HCT116 (cell line): ENCODE measurements around the gene DENND10. TPM values are rescaled to one million over a fixed set of nuclear protein-coding genes. Genes with fewer than 3 reads are reported as not detected.

Source experiments
- ATAC-seq: fragments of 200-7000 bp; cut with Tn5 transposase; 2 replicates; pipeline ENCODE4 v1.9.1; 2020; ENCODE audit warnings: mild to moderate bottlenecking, moderate library complexity
- BruUV-seq: library from RNA; stranded (reverse); fragments of 400-500 nt; replicated peaks from 2 replicates; lab custom pipeline; 2021; lab: Mats Ljungman, UMichigan
- CTCF ChIA-PET: fragments of 300-600 bp; sonication (Branson Sonifier 250); formaldehyde crosslinking; loops from one replicate; lab custom pipeline; 2021; ENCODE audit warnings: antibody characterized with exemption; lab: Charles Lee
- POLR2A ChIA-PET: fragments of 300-600, 350-600 bp; sonication (Branson Sonifier 250); formaldehyde crosslinking; loops from one replicate; lab custom pipeline; 2021; ENCODE audit warnings: antibody characterized with exemption; lab: Charles Lee
- RAD21 ChIA-PET, 2 experiments: fragments of 300-600 bp; sonication (Branson Sonifier 250); formaldehyde crosslinking; loops; one replicate each; lab custom pipeline; 2023; ENCODE audit warnings: low total read pairs in 2 of 2; ENCODE audit not compliant: uncharacterized antibody in 2 of 2, unreplicated experiment in 2 of 2, low non-redundant PET in 1 of 2; lab: Charles Lee
- DNase-seq: peaks from one replicate; pipeline ENCODE4 v3.0.0-alpha.2; 2010; ENCODE audit warnings: low read depth, low spot score
- H2AFZ ChIP-seq: fragments of 200-600 bp; shearing (Covaris generic), sonication (generic); 2 replicates; pipeline ENCODE4 v1.6.1; 2017; ENCODE audit warnings: low read depth, mixed run types, mixed read lengths, antibody characterized with exemption, low read length; ENCODE audit not compliant: poor library complexity, severe bottlenecking
- H3K27ac ChIP-seq: 2 replicates; pipeline ENCODE4 v1.5.1; 2012; ENCODE audit warnings: low read depth, low read length
- H3K27me3 ChIP-seq: fragments of 200-600 bp; sonication (generic); 2 replicates; pipeline ENCODE4 v1.6.1; 2016; ENCODE audit warnings: mixed run types, low read length, mixed read lengths; ENCODE audit not compliant: insufficient read depth
- H3K36me3 ChIP-seq, 2 experiments: fragments of 200-500 bp in 1 of 2; fragments of 200-600 bp in 1 of 2; sonication (Bioruptor generic) in 1 of 2; sonication (generic) in 1 of 2; 2 replicates each; pipeline versions ENCODE4 v1.5.1 to v1.6.1; 2014 to 2016; ENCODE audit warnings: low read length in 2 of 2, inconsistent platforms in 1 of 2, mixed read lengths in 1 of 2, mixed run types in 1 of 2; ENCODE audit not compliant: insufficient read depth in 2 of 2, control insufficient read depth in 1 of 2
- H3K4me1 ChIP-seq, 2 experiments: fragments of 200-600 bp in 1 of 2; sonication (generic) in 1 of 2; 2 replicates each; pipeline versions ENCODE4 v1.5.1 to v1.6.1; 2012 to 2017; ENCODE audit warnings: low read length in 2 of 2, inconsistent platforms in 1 of 2, mild to moderate bottlenecking in 1 of 2, mixed read lengths in 1 of 2, mixed run types in 1 of 2, moderate library complexity in 1 of 2; ENCODE audit not compliant: insufficient read depth in 2 of 2, control insufficient read depth in 1 of 2
- H3K4me2 ChIP-seq: fragments of 200-600 bp; sonication (generic); 2 replicates; pipeline ENCODE4 v1.6.1; 2017; ENCODE audit warnings: mixed run types, low read length, mixed read lengths
- H3K4me3 ChIP-seq, 2 experiments: fragments of 200-600 bp in 1 of 2; sonication (generic) in 1 of 2; replicated peaks in 1 of 2; 2 replicates each; pipeline ENCODE4 v1.5.1; 2011 to 2016; ENCODE audit warnings: low read length in 2 of 2, control low read depth in 1 of 2, low read depth in 1 of 2, mild to moderate bottlenecking in 1 of 2, mixed read lengths in 1 of 2, mixed run types in 1 of 2
- H3K79me2 ChIP-seq: fragments of 200-600 bp; sonication (generic); 2 replicates; pipeline ENCODE4 v1.6.1; 2017; ENCODE audit warnings: mild to moderate bottlenecking, mixed run types, low read length, moderate library complexity, mixed read lengths; ENCODE audit not compliant: insufficient read depth
- H3K9ac ChIP-seq: fragments of 200-600 bp; sonication (generic); 2 replicates; pipeline ENCODE4 v1.6.1; 2016; ENCODE audit warnings: low read length, mixed read lengths
- H3K9me2 ChIP-seq: fragments of 200-600 bp; sonication (generic), shearing (Covaris generic); 2 replicates; pipeline ENCODE4 v1.6.1; 2017; ENCODE audit warnings: mixed run types, mild to moderate bottlenecking, moderate library complexity; ENCODE audit not compliant: insufficient read depth
- H3K9me3 ChIP-seq, 2 experiments: fragments of 200-500 bp in 1 of 2; fragments of 200-600 bp in 1 of 2; sonication (Bioruptor generic) in 1 of 2; sonication (generic) in 1 of 2; 2 replicates each; pipeline ENCODE4 v1.6.1; 2014 to 2017; ENCODE audit warnings: low read length in 2 of 2, mixed read lengths in 2 of 2, inconsistent platforms in 1 of 2, low read depth in 1 of 2, mild to moderate bottlenecking in 1 of 2, mixed run types in 1 of 2, moderate library complexity in 1 of 2; ENCODE audit not compliant: control insufficient read depth in 1 of 2, insufficient read depth in 1 of 2
- H4K20me1 ChIP-seq: fragments of 200-600 bp; sonication (generic), shearing (Covaris generic); 2 replicates; pipeline ENCODE4 v1.6.1; 2017; ENCODE audit warnings: mixed run types, mild to moderate bottlenecking, moderate library complexity; ENCODE audit not compliant: insufficient read depth
- CBX3 ChIP-seq: IDR thresholded peaks from 2 replicates; pipeline ENCODE4 v1.6.1; 2012; ENCODE audit warnings: low read depth
- EGR1 ChIP-seq: IDR thresholded peaks from 2 replicates; pipeline ENCODE4 v1.6.1; 2012; ENCODE audit warnings: low read depth
- EZH2 ChIP-seq: fragments of 200-600 bp; sonication (generic); IDR thresholded peaks from 2 replicates; pipeline ENCODE4 v1.6.1; 2017; ENCODE audit warnings: antibody characterized with exemption, mixed run types
- EZH2phosphoT487 ChIP-seq: fragments of 200-600 bp; IDR thresholded peaks from 2 replicates; pipeline ENCODE4 v1.6.1; 2018; ENCODE audit warnings: antibody characterized with exemption, borderline replicate concordance
- MAX ChIP-seq: IDR thresholded peaks from 2 replicates; pipeline ENCODE4 v1.6.1; 2012
- POLR2AphosphoS5 ChIP-seq: IDR thresholded peaks from 2 replicates; pipeline ENCODE4 v1.6.1; 2011; ENCODE audit warnings: mild to moderate bottlenecking, low read depth, low read length, moderate library complexity
- RAD21 ChIP-seq: IDR thresholded peaks from 2 replicates; pipeline ENCODE4 v1.6.1; 2012; ENCODE audit warnings: low read depth, mild to moderate bottlenecking
- SIN3A ChIP-seq: IDR thresholded peaks from 2 replicates; pipeline ENCODE4 v1.6.1; 2012; ENCODE audit warnings: low read depth
- SP1 ChIP-seq: IDR thresholded peaks from 2 replicates; pipeline ENCODE4 v1.6.1; 2012; ENCODE audit warnings: low read depth
- SRF ChIP-seq: IDR thresholded peaks from 2 replicates; pipeline ENCODE4 v1.6.1; 2012; ENCODE audit warnings: low read depth
- TCF7L2 ChIP-seq: IDR thresholded peaks from 2 replicates; pipeline ENCODE4 v1.7.0; 2011; ENCODE audit warnings: borderline replicate concordance, inconsistent platforms; ENCODE audit not compliant: insufficient read depth, insufficient read length; ENCODE audit errors: extremely low read depth
- YY1 ChIP-seq: IDR thresholded peaks from 2 replicates; pipeline ENCODE4 v1.6.1; 2011; ENCODE audit warnings: low read length, low read depth, moderate library complexity, mild to moderate bottlenecking; ENCODE audit not compliant: insufficient replicate concordance; ENCODE audit errors: extremely low read depth
- intact Hi-C: fragments of 100-400 bp; cut with micrococcal nuclease; formaldehyde crosslinking; loops from 2 replicates; pipeline ENCODE4 v1.10.0; 2022
- total RNA-seq: library from RNA; stranded (reverse); gene quantifications from one replicate; pipeline ENCODE4 v1.2.1, GENCODE V29; 2021; ENCODE audit not compliant: unreplicated experiment
- TF ChIP-seq, protein P1 (sequence below): IDR thresholded peaks from 2 replicates; pipeline ENCODE4 v1.6.1; 2011; ENCODE audit warnings: mild to moderate bottlenecking, low read length, moderate library complexity; ENCODE audit not compliant: insufficient replicate concordance; ENCODE audit errors: extremely low read depth
- TF ChIP-seq, protein P2 (sequence below): IDR thresholded peaks from 2 replicates; pipeline ENCODE4 v1.6.1; 2012; ENCODE audit warnings: low read depth

Gene DENND10
- total RNA-seq, 1 experiment from 2014 or later: 47.5 TPM

DNA sequence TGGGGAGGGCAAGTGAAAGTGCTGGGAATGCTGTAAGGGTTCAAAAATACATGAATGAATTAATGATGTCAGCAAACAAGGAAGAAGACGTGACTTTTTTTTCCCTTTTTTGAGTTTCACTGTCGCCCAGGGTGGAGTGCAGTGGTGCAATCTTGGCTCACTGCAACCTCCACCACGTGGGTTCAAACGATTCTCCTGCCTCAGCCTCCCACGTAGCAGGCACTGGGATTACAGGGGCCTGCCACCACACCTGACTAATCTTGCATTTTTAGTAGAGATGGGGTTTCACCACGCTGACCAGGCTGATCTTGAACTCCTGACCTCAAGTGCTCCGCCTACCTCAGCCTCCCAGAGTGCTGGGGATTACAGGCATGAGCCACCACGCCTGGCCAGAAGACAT lies 30.0 kb downstream of the DENND10 start:
- Histone ChIP-seq H4K20me1 (no peaks in the 10 kb centered on the region), H2AFZ (no peak overlapping the region), H3K4me2 (no peak overlapping the region), H3K27me3 (no peaks in the 10 kb centered on the region), H3K9me2 (no peaks in the 10 kb centered on the region), H3K4me3 (no peak overlapping the region), H3K9ac (no peak overlapping the region), H3K27ac (no peak overlapping the region), H3K79me2 (no peaks in the 10 kb centered on the region), H3K4me1 (peaks cover 0 to 6% of the 10 kb centered on the region in 2 experiments; a peak in 1 of 4 replicates), H3K36me3 (peaks cover 16 to 21% of the 10 kb centered on the region in 2 experiments), H3K9me3 (no peaks in the 10 kb centered on the region)
- intact Hi-C loops: no loop called here
- ChIA-PET POLR2A (no interaction called here), CTCF (no interaction called here), RAD21 (no interaction called here)
- no peak for ATAC-seq
- no peak for DNase-seq
- TF ChIP-seq YY1 (no peak), SRF (no peak), SP1 (no peak), EZH2phosphoT487 (no peak), EGR1 (no peak)
- TF ChIP-seq, protein P1, sequence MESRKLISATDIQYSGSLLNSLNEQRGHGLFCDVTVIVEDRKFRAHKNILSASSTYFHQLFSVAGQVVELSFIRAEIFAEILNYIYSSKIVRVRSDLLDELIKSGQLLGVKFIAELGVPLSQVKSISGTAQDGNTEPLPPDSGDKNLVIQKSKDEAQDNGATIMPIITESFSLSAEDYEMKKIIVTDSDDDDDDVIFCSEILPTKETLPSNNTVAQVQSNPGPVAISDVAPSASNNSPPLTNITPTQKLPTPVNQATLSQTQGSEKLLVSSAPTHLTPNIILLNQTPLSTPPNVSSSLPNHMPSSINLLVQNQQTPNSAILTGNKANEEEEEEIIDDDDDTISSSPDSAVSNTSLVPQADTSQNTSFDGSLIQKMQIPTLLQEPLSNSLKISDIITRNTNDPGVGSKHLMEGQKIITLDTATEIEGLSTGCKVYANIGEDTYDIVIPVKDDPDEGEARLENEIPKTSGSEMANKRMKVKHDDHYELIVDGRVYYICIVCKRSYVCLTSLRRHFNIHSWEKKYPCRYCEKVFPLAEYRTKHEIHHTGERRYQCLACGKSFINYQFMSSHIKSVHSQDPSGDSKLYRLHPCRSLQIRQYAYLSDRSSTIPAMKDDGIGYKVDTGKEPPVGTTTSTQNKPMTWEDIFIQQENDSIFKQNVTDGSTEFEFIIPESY: no peak
- no TSS peak for BruUV-seq

DNA sequence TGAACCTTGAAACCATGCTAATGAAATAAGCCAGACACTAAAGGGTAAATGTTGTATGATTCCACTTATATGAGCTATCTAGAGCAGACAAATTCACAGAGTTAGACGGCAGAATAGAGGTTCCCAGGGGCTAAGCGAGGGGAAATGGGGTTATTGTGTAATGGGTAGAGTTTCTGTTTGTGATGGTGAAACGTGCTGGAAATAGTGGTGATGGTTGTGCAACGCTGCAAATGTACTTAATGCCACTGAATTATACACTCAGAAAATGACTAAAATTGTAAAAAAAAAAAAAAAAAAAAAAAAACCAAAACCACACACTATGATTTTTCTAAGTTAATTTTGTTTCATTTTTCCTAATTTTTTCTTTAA lies 31.6 kb downstream of the DENND10 start:
- POLR2A ChIA-PET: no interaction called here
- Histone ChIP-seq H3K4me2 (no peak overlapping the region), H3K36me3 (peaks cover 14 to 15% of the 10 kb centered on the region in 2 experiments), H3K9me2 (no peaks in the 10 kb centered on the region), H3K9me3 (no peaks in the 10 kb centered on the region), H2AFZ (no peak overlapping the region), H3K27me3 (no peaks in the 10 kb centered on the region), H3K79me2 (no peaks in the 10 kb centered on the region), H3K9ac (no peak overlapping the region), H3K4me1 (peaks cover 0 to 6% of the 10 kb centered on the region in 2 experiments; a peak in 1 of 4 replicates), H3K27ac (no peak overlapping the region), H3K4me3 (no peak overlapping the region), H4K20me1 (no peaks in the 10 kb centered on the region)
- intact Hi-C loops: no loop called here
- DNase-seq: no peak
- BruUV-seq: no TSS peak
- RAD21 ChIA-PET: interaction anchor here in 1 of 2 experiments (0.7 kb wide), 1 partner anchor 9 kb away, joined by 3 read pairs; no protein-coding TSS in a partner anchor
- ATAC-seq: no peak
- TF ChIP-seq RAD21: no peak
- no peak for TF ChIP-seq TCF7L2
- no peak for TF ChIP-seq POLR2AphosphoS5
- no peak for TF ChIP-seq SIN3A
- TF ChIP-seq EZH2phosphoT487: no peak
- no peak for TF ChIP-seq MAX
- TF ChIP-seq SP1: no peak
- TF ChIP-seq EZH2: no peak
- TF ChIP-seq, protein P2, sequence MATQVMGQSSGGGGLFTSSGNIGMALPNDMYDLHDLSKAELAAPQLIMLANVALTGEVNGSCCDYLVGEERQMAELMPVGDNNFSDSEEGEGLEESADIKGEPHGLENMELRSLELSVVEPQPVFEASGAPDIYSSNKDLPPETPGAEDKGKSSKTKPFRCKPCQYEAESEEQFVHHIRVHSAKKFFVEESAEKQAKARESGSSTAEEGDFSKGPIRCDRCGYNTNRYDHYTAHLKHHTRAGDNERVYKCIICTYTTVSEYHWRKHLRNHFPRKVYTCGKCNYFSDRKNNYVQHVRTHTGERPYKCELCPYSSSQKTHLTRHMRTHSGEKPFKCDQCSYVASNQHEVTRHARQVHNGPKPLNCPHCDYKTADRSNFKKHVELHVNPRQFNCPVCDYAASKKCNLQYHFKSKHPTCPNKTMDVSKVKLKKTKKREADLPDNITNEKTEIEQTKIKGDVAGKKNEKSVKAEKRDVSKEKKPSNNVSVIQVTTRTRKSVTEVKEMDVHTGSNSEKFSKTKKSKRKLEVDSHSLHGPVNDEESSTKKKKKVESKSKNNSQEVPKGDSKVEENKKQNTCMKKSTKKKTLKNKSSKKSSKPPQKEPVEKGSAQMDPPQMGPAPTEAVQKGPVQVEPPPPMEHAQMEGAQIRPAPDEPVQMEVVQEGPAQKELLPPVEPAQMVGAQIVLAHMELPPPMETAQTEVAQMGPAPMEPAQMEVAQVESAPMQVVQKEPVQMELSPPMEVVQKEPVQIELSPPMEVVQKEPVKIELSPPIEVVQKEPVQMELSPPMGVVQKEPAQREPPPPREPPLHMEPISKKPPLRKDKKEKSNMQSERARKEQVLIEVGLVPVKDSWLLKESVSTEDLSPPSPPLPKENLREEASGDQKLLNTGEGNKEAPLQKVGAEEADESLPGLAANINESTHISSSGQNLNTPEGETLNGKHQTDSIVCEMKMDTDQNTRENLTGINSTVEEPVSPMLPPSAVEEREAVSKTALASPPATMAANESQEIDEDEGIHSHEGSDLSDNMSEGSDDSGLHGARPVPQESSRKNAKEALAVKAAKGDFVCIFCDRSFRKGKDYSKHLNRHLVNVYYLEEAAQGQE: no peak
- no peak for TF ChIP-seq CBX3
- no peak for TF ChIP-seq YY1
- CTCF ChIA-PET: no interaction called here
